ENCODE measurements around the gene BCAS3.

Gene BCAS3

GRCh38 chr17:61097781-61098180 lies 420.1 kb downstream of the BCAS3 start:
- DNase-seq = no peak

GRCh38 chr17:61106354-61106753 lies 428.7 kb downstream of the BCAS3 start:
- intact Hi-C loops (cut with DNase I) = no loop called here
- no peak for DNase-seq

More at GRCh38 chr17:61097781-61098180, 420.1 kb downstream of the BCAS3 start:
- intact Hi-C loops (cut with DNase I) = no loop called here

DNA sequence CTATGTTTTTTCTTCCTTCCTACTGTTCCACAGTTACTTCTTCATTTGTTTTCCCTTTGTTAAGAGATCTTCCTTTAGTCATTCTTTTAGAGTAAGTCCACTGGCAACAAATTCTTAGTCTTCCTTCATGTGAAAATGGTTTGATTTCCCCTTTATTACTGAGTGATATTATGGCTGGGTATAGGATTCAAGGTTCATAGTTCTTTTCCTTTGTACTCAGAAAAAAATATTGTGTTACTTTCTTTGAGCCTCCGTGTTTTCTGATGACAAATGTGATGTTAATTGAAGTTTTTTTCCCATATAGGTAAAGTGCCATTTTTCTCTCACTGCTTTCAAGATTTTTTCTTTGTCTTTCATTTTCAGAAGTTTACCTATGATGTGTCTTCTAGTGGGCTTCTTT lies 438.9 kb downstream of the BCAS3 start:
- intact Hi-C loops (cut with DNase I) = no loop called here
- no peak for DNase-seq

GRCh38 chr17:61117983-61118382 lies 440.3 kb downstream of the BCAS3 start:
- intact Hi-C loops (cut with DNase I) = no loop called here
- DNase-seq = no peak

DNA sequence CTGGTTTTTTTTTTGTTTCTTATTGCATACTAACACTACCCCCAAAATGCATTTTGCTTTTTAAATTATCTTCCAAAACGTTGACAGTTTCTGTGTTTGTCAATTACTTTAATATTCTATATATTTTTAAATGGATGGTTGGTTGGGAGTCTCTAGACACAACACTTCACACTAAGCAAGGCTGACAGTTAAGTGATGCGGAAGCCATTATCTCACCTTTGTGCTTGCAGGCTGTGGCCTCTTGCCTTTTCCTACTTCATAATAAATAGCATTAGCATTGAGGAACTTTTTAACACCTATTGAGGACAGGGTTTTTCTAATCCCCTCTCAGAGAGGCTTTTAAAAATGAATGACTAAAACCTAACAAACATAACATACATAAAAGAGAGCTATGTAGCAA lies 441.2 kb downstream of the BCAS3 start:
- no peak for DNase-seq
- intact Hi-C loops (cut with DNase I) = no loop called here

DNA sequence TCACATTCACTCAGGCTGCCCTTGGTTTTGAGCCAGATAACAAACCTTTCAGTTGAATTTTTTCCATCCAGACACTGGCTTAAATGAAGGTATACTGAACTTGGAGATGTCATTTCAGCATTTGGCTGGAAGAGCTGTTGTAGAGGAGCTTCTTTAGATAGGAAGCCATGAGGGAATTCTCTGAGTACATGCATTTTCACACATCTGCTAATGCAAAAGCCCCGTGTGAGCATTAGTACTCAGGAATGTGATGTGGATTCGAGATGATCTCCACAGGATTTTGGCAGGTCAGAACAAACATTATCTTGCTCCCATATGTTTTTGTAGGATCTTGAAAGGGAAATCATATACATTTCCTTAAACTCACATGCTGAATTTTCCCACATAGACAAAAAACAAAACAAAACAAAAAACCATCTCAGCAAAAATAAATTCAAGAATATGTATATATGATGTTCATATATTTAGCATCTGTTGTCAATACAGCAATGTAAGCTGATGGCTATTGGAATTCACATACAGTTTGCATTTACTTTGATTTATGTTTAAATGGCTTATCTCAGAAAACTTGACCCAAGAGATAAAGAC lies 444.8 kb downstream of the BCAS3 start:
- intact Hi-C loops (cut with DNase I) = no loop called here

DNA sequence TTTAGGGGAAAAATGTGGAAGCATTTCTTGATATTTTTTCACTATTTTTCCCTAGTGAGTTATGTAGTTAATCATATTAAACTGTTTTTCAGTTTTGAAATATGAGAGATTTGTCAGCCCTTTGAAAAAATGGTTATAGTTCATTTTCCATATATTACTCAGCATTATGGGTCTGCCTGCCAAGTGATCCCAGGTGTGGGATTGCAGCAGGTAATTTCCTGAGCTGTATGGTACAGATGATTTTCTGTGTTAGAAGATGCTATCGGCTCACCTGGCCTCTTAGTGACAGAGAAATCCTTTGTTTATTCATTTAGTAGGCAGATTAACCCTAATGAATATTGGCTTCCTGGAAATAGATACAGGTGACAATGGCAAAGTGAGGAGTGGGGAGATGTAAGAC lies 446.9 kb downstream of the BCAS3 start:
- intact Hi-C loops (cut with DNase I) = no loop called here
- DNase-seq = no peak

More for the DNA sequence above, 444.8 kb downstream of the BCAS3 start:
- DNase-seq = no peak

GRCh38 chr17:61126473-61127249 lies 449.0 kb downstream of the BCAS3 start:
- no peak for DNase-seq
- intact Hi-C loops (cut with DNase I) = no loop called here

GRCh38 chr17:61127960-61128359 lies 450.3 kb downstream of the BCAS3 start:
- no peak for DNase-seq
- intact Hi-C loops (cut with DNase I) = no loop called here

DNA sequence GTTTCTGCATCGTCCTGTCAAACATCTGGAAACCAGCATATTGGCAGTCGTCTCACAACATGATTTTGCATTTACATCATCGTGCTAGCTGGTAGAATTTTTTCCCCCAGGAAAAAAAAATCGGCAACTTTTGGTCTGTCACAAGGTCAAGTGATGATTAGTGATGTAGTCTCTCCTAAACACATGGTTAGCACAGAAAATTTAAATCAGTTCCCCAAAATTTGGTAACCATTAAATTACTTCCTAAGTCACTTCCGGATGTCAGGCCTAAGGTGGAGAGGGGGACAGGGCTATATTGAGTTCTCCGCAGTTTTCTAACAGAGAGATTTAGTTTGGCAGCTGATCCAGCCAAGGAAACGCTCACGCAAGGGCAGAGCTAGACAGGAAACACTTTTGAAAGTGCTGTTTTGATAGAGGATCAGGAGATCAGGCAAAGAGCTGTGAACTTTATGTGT lies 451.0 kb downstream of the BCAS3 start:
- intact Hi-C loops (cut with DNase I) = no loop called here
- no peak for DNase-seq

DNA sequence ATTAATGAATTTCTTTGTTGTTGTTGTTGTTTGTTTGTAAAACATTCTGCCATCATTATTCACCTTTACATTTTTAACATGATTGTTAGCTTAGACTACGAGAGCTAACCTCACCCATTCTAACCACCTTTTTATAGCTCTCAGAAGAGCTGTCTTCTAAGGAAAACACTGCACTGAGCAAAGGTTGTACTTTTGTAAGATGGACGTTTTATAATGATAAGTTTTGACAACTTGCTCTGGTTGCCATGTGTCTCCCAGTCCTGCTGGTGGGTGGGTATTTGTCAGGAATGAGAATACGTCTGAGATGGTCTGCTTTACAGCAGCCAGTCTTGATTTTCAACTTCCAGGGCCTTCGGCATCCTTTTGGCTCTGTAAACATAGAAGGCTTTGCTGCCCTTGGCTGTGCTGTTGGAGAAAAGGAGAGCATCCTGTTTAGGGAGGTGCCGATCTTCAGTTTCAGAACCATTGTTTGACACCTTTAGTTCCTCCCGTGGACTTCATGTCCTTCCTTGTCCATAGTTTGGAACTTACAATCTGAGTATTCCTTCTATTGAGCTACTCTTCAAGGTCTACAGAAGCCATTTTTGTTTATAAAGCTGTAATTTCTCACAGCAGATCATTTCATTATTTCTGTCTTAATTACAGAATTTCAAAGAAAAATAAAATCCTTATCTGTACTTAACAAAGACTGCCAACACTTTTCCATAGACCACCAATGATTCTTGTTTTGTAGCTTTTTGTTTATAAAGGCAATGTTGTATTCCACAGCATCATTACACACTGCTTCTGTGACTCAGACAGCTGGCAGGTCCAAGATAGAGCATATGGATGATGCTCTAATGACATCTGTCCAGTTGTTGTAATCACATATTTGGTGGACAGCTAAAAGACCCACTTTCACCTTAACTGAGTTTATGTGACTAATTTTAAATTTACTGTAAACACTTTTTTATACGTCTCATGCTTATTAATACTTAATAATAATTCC lies 451.9 kb downstream of the BCAS3 start:
- no peak for DNase-seq
- intact Hi-C loops (cut with DNase I) = no loop called here

GRCh38 chr17:61130330-61130729 lies 452.7 kb downstream of the BCAS3 start:
- no peak for DNase-seq
- intact Hi-C loops (cut with DNase I) = no loop called here

DNA sequence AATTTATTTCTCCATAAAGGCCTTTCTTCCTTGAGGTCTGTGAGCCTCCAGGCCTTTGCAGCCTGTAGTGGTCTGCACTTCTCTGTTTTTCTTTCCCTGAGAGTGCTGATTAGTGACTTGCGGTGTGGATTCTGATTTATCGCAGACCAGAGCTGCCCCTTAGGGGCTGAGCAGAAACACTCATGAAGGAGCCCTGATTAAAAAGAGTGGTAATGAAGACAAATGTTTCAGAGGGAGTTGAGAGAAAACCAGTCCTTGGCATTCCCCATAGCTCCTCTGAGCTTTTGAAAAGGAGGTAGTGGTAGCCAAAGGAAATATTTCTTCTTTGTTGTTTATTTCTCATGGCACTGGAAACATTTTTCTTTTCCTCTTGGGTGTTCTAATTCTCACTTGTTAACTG lies 453.9 kb downstream of the BCAS3 start:
- no peak for DNase-seq
- intact Hi-C loops (cut with DNase I) = no loop called here

DNA sequence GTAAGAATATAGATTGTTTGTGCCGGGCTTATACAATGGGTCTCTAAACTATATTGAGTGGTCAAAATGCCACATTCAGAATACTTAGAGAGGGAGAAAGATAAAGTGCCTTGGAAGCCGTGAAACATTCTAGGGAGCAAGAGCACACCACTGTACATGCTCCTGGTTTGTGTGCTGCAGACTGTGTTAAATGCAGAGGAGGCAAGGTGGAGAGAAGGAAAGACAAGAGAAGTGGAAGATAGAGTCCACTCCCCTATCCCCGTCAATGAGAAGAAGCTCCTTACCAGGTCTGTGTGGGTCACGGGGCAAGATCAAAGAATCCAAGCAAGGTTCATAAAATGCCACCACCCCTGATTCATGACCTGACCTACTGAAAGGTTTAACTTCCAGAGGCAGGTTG lies 454.9 kb downstream of the BCAS3 start:
- DNase-seq = no peak
- intact Hi-C loops (cut with DNase I) = no loop called here

GRCh38 chr17:61133853-61134252 lies 456.2 kb downstream of the BCAS3 start:
- no peak for DNase-seq
- intact Hi-C loops (cut with DNase I) = no loop called here

DNA sequence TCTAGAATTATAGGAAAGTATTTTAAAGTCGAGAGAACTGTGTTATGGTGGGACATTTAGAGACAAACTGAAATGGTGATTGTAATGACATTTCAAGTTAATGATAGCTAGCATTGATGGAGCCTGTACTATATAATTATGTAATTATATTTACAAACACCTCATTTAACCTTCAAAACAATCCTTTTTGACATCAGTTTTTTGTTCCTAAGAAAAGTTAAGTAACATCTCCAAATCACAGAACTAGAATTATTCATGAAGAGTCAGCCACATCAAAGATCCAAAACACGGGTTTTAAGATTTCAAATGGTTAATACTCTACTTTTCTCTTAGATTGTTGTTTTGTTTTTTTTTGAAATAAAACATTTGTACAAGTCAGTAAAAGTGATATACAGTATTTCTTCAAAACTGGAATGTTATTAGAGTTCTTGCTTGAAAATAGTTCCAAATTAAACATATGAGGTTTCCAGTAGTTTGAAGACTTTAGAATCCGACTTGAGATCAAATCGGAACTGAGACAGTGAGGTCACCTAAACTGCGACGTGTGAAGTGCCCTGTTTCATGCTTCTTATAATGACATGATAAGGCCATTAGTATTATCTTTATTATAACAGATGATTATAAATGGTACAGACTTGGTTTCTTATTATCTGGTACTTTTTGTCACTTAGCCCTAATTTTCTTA lies 457.0 kb downstream of the BCAS3 start:
- intact Hi-C loops (cut with DNase I) = no loop called here
- no peak for DNase-seq

DNA sequence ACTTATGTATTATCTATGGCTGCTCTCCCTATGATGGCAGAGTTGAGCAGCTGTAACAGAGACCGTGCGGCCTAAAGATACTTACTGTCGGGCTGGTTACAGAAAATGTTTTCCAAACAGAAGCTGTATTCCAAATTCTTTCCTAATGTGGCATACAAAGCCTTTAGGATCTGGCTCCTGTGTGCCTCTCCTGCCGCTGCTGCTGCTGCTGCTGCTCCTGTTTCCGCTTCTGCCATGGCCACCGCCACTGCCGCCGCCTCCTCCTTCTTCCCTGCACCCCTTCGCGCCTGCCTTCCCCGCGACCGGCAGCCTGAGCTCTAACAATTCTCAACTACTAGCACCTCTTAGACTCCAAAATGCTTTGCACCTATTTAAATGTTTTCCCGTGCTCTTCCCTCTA lies 458.1 kb downstream of the BCAS3 start:
- intact Hi-C loops (cut with DNase I) = no loop called here
- peak in 2 of 10 donors; percentile 70 to 76 for DNase-seq

GRCh38 chr17:61136296-61136695 lies 458.6 kb downstream of the BCAS3 start:
- no peak for DNase-seq
- intact Hi-C loops (cut with DNase I) = no loop called here

DNA sequence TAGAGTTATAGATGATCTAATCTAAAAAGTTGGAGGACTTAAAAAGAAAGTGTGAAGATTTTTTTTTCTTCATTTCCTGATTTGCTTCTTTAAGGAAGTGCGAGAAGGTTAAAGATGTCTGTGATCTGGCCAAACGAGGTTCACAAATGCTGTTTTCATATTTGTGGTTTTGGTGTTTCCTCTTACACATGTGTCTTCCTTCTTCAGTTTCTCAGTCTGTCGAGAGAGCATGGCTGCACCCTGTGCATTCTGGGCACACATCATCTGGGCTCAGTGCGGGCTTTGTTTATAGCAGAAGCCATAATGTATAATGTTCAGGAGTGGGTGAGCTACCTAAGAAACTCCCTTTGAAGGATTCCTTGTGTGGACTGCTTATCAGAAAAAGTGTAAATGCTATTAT lies 461.6 kb downstream of the BCAS3 start:
- peak in 1 of 10 donors; percentile 65 for DNase-seq

GRCh38 chr17:61140081-61140786 lies 462.6 kb downstream of the BCAS3 start:
- intact Hi-C loops (cut with DNase I) = no loop called here
- no peak for DNase-seq

More for the DNA sequence above, 461.6 kb downstream of the BCAS3 start:
- intact Hi-C loops (cut with DNase I) = no loop called here
